ENCODE results near the gene SNRNP200. TPM values are rescaled to one million over a fixed set of nuclear protein-coding genes. Genes with fewer than 3 reads are reported as not detected.

Gene SNRNP200
- 80.5 TPM for total RNA-seq

- no peaks in the 10 kb centered on the region for H3K27me3 ChIP-seq (ENCODE audit: insufficient read depth, low read length)
- no peaks in the 10 kb centered on the region for H3K9me3 ChIP-seq (ENCODE audit: low read depth, low read length)
- peaks cover 42% of the 10 kb centered on the region for H3K4me1 ChIP-seq (ENCODE audit: insufficient read depth, low read length)
- H3K4me3 ChIP-seq (ENCODE audit: low read length): peak within 1 kb of the TSS; percentile 99
These were observed at the start of gene SNRNP200 for GRCh38 chr2:96305091-96305978. SNRNP200 (minus strand) TSS chr2:96305546; CDS start chr2:96305437, 109 bp downstream.

GRCh38 chr2:96354492-96354891 lies 49.1 kb upstream of the SNRNP200 start:
- Histone ChIP-seq H3K4me1 (ENCODE audit: insufficient read depth, low read length) (peaks cover under 1% of the 10 kb centered on the region), H3K4me3 (ENCODE audit: low read length) (no peak overlapping the region), H3K9me3 (ENCODE audit: low read depth, low read length) (no peaks in the 10 kb centered on the region), H3K27me3 (ENCODE audit: insufficient read depth, low read length) (no peaks in the 10 kb centered on the region)

DNA sequence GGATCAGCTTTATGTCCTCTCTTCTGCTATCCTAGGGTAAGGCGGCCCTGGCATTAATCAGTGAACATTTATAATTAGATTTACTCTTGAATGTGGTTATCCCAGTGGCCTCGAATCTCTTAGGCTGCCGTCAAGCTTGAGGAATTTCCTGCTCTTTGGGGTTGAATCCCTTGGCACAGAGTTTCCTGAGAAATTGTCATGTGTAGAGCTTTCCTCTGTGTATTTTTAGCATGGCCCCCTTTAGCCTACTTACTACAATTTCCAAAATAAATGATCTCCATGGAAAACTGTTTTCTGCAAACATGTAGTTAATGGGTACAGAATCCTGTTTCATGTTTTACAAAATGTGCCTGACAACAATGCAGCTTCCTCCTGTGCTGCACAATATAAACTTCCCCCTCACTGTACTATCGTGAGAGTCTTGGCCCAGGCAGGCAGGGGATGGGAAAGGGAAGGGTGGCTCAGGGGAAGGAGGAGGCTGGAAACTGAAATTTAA lies 48.3 kb upstream of the SNRNP200 start:
- H3K9me3 ChIP-seq (ENCODE audit: low read depth, low read length): no peaks in the 10 kb centered on the region
- H3K4me3 ChIP-seq (ENCODE audit: low read length): no peak overlapping the region
- H3K27me3 ChIP-seq (ENCODE audit: insufficient read depth, low read length): no peaks in the 10 kb centered on the region
- H3K4me1 ChIP-seq (ENCODE audit: insufficient read depth, low read length): no peaks in the 10 kb centered on the region

- H3K27me3 ChIP-seq (ENCODE audit: insufficient read depth, low read length): no peaks in the 10 kb centered on the region
- H3K4me3 ChIP-seq (ENCODE audit: low read length): no peak overlapping the region
- no peaks in the 10 kb centered on the region for H3K4me1 ChIP-seq (ENCODE audit: insufficient read depth, low read length)
- H3K9me3 ChIP-seq (ENCODE audit: low read depth, low read length): no peaks in the 10 kb centered on the region
These were observed 47.8 kb upstream of the SNRNP200 start for GRCh38 chr2:96353032-96353561.

GRCh38 chr2:96347395-96347794 lies 42.0 kb upstream of the SNRNP200 start:
- Histone ChIP-seq H3K9me3 (ENCODE audit: low read depth, low read length) (no peaks in the 10 kb centered on the region), H3K4me3 (ENCODE audit: low read length) (no peak overlapping the region), H3K27me3 (ENCODE audit: insufficient read depth, low read length) (no peaks in the 10 kb centered on the region), H3K4me1 (ENCODE audit: insufficient read depth, low read length) (peaks cover 11% of the 10 kb centered on the region)

DNA sequence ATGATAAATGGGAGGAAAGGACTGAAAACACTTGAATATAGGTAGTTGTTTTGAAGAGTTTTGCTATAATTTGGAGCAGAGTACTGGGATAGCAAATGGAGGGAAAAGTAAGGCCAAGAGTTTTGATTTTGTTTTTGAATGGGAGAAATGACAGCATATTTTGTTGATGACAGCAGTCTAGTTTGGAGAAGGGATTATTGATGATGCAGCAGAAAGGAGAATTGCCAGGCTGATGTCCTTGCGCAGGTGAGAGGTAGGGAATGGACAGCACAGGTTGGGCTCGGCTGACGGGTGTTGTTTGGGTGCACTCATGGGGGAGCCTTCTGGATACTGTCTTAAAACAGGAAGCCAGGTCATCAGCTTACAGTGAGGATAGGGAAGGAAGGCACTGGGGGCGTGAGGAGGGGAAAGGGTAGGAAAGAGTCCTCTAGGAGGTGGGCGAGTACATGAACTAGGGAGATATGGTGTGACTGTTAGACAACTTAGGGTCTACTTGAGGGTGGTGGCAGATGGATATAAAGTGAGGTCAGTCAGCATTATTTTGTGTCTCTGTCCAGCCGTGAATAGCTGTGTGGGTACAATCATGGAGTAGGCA lies 40.6 kb upstream of the SNRNP200 start:
- H3K4me1 ChIP-seq (ENCODE audit: insufficient read depth, low read length): peaks cover 21% of the 10 kb centered on the region
- no peaks in the 10 kb centered on the region for H3K27me3 ChIP-seq (ENCODE audit: insufficient read depth, low read length)
- H3K9me3 ChIP-seq (ENCODE audit: low read depth, low read length): no peaks in the 10 kb centered on the region
- no peak overlapping the region for H3K4me3 ChIP-seq (ENCODE audit: low read length)

DNA sequence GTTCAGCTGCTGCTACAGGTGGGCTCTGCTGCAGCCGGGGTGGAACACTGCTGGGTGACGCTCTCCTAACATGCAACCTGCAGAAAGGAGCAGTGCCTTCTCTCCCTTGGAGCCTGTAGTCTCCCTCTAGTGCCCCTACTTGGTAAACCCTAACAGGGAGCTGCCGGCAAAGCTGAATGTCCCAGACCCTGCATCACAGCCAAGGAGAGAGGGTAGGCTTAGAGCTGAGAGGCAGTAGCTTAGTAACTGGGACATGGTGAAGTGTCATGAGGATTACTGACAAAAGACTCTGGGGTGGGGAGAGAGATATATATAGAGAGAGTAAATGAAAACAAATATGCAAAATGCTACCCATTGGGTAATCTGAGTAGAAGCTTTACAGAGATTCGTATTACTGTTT lies 40.1 kb upstream of the SNRNP200 start:
- H3K27me3 ChIP-seq (ENCODE audit: insufficient read depth, low read length): no peaks in the 10 kb centered on the region
- no peak overlapping the region for H3K4me3 ChIP-seq (ENCODE audit: low read length)
- peaks cover 21% of the 10 kb centered on the region for H3K4me1 ChIP-seq (ENCODE audit: insufficient read depth, low read length)
- no peaks in the 10 kb centered on the region for H3K9me3 ChIP-seq (ENCODE audit: low read depth, low read length)

GRCh38 chr2:96344011-96344410 lies 38.7 kb upstream of the SNRNP200 start:
- Histone ChIP-seq H3K4me3 (ENCODE audit: low read length) (no peak overlapping the region), H3K9me3 (ENCODE audit: low read depth, low read length) (no peaks in the 10 kb centered on the region), H3K4me1 (ENCODE audit: insufficient read depth, low read length) (peaks cover 21% of the 10 kb centered on the region), H3K27me3 (ENCODE audit: insufficient read depth, low read length) (no peaks in the 10 kb centered on the region)

DNA sequence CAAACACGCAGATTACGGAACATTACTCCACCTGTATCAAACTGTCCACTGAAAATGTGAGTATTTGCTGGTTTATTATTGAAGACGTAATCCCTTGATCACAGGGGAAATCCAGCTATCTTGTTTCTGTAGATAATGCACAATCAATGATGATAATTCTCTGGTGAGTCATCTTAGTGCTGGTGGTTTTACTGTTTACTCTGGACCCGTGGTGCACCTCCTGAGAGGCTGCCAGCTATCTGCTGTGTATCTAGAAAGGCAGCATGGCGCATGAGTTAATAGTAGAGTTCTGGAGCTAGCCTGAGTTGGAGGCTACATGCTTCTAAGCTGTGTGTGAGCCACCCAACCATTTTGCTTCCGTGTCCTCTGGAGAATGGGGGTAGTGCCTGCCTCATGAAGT lies 36.7 kb upstream of the SNRNP200 start:
- Histone ChIP-seq H3K27me3 (ENCODE audit: insufficient read depth, low read length) (no peaks in the 10 kb centered on the region), H3K4me3 (ENCODE audit: low read length) (no peak overlapping the region), H3K4me1 (ENCODE audit: insufficient read depth, low read length) (peaks cover 28% of the 10 kb centered on the region), H3K9me3 (ENCODE audit: low read depth, low read length) (no peaks in the 10 kb centered on the region)

DNA sequence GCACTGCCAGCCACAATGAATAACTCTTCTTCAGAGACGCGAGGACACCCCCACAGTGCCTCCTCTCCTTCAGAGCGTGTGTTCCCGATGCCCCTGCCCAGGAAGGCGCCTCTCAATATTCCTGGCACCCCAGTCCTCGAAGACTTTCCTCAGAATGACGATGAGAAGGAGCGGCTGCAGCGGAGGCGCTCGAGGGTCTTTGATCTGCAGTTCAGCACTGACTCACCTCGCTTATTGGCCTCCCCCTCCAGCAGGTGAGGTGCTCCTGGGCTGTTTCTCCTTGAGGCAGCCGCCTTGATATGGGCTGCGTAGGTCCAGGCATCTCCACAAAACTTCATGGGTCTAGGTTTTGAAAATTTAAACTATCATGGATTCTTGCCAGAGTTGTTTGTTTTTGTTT lies 36.3 kb upstream of the SNRNP200 start:
- Histone ChIP-seq H3K4me3 (ENCODE audit: low read length) (no peak overlapping the region), H3K4me1 (ENCODE audit: insufficient read depth, low read length) (peaks cover 32% of the 10 kb centered on the region), H3K9me3 (ENCODE audit: low read depth, low read length) (no peaks in the 10 kb centered on the region), H3K27me3 (ENCODE audit: insufficient read depth, low read length) (no peaks in the 10 kb centered on the region)

- Histone ChIP-seq H3K9me3 (ENCODE audit: low read depth, low read length) (no peaks in the 10 kb centered on the region), H3K4me1 (ENCODE audit: insufficient read depth, low read length) (peaks cover 40% of the 10 kb centered on the region), H3K27me3 (ENCODE audit: insufficient read depth, low read length) (no peaks in the 10 kb centered on the region), H3K4me3 (ENCODE audit: low read length) (no peak overlapping the region)
These were observed 35.4 kb upstream of the SNRNP200 start for GRCh38 chr2:96340493-96341414.

GRCh38 chr2:96336873-96337272 lies 31.5 kb upstream of the SNRNP200 start:
- Histone ChIP-seq H3K4me3 (ENCODE audit: low read length) (no peak overlapping the region), H3K4me1 (ENCODE audit: insufficient read depth, low read length) (peaks cover 32% of the 10 kb centered on the region), H3K27me3 (ENCODE audit: insufficient read depth, low read length) (no peaks in the 10 kb centered on the region), H3K9me3 (ENCODE audit: low read depth, low read length) (no peaks in the 10 kb centered on the region)

GRCh38 chr2:96336104-96336775 lies 30.9 kb upstream of the SNRNP200 start:
- Histone ChIP-seq H3K27me3 (ENCODE audit: insufficient read depth, low read length) (no peaks in the 10 kb centered on the region), H3K9me3 (ENCODE audit: low read depth, low read length) (no peaks in the 10 kb centered on the region), H3K4me3 (ENCODE audit: low read length) (peak overlapping the region; percentile 70), H3K4me1 (ENCODE audit: insufficient read depth, low read length) (peaks cover 26% of the 10 kb centered on the region)

DNA sequence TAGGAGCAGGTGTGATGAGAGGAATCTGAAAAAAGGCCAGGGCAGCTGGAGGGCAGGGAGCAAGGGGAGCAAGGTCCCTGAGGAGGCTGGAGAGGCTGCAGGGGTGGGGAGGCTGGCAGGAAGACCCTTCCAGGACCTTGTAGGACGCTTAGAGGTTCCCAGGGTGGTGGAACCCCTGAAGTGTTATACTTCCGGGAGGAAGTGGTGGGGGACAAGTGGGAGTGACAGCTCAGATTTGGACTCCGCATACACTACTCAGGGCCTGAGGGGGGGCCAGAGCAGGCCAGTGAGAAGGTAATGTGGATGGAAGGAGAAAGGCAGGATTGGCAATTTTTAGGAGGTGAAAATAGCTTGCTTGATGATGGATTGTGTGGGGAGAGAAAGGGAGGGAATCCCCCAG lies 28.4 kb upstream of the SNRNP200 start:
- Histone ChIP-seq H3K27me3 (ENCODE audit: insufficient read depth, low read length) (no peaks in the 10 kb centered on the region), H3K4me1 (ENCODE audit: insufficient read depth, low read length) (peaks cover 26% of the 10 kb centered on the region), H3K4me3 (ENCODE audit: low read length) (no peak overlapping the region), H3K9me3 (ENCODE audit: low read depth, low read length) (no peaks in the 10 kb centered on the region)
